Measurements from ENCODE around the gene SF3B2.

Gene SF3B2

GRCh38 chr11:66055021-66055420 lies 2.9 kb downstream of the SF3B2 start:
- Histone ChIP-seq H3K9ac (ENCODE audit: low read depth, low read length) (no peak overlapping the region), H3K4me2 (ENCODE audit: low read length) (no peak overlapping the region), H3K27me3 (ENCODE audit: control insufficient read depth, insufficient read depth, low read length) (no peaks in the 10 kb centered on the region), H3K9me3 (replicated peaks; ENCODE audit: low read length) (no peaks in the 10 kb centered on the region), H3K4me3 (ENCODE audit: low read length) (no peak overlapping the region), H3K4me1 (ENCODE audit: control insufficient read depth, insufficient read depth, low read length) (peaks cover 18% of the 10 kb centered on the region), H3K36me3 (ENCODE audit: insufficient read depth, low read length) (peaks cover 54% of the 10 kb centered on the region)

GRCh38 chr11:66056501-66056900 lies 4.3 kb downstream of the SF3B2 start:
- no peaks in the 10 kb centered on the region for H3K9me3 ChIP-seq (replicated peaks; ENCODE audit: low read length)
- no peak overlapping the region for H3K9ac ChIP-seq (ENCODE audit: low read depth, low read length)
- peaks cover 9% of the 10 kb centered on the region for H3K4me1 ChIP-seq (ENCODE audit: control insufficient read depth, insufficient read depth, low read length)
- H3K4me3 ChIP-seq (ENCODE audit: low read length), result no peak overlapping the region
- H3K27me3 ChIP-seq (ENCODE audit: control insufficient read depth, insufficient read depth, low read length), result no peaks in the 10 kb centered on the region
- H3K36me3 ChIP-seq (ENCODE audit: insufficient read depth, low read length), result peaks cover 68% of the 10 kb centered on the region
- H3K4me2 ChIP-seq (ENCODE audit: low read length), result no peak overlapping the region

GRCh38 chr11:66059966-66060680 lies 8.0 kb downstream of the SF3B2 start:
- Histone ChIP-seq H3K9ac (ENCODE audit: low read depth, low read length) (no peak overlapping the region), H3K36me3 (ENCODE audit: insufficient read depth, low read length) (peaks cover 95% of the 10 kb centered on the region)

GRCh38 chr11:66061268-66061667 lies 9.1 kb downstream of the SF3B2 start:
- Histone ChIP-seq H3K9me3 (replicated peaks; ENCODE audit: low read length) (no peaks in the 10 kb centered on the region), H3K4me3 (ENCODE audit: low read length) (no peak overlapping the region), H3K9ac (ENCODE audit: low read depth, low read length) (no peak overlapping the region), H3K4me2 (ENCODE audit: low read length) (no peak overlapping the region), H3K4me1 (ENCODE audit: control insufficient read depth, insufficient read depth, low read length) (no peaks in the 10 kb centered on the region), H3K36me3 (ENCODE audit: insufficient read depth, low read length) (peaks cover 94% of the 10 kb centered on the region), H3K27me3 (ENCODE audit: control insufficient read depth, insufficient read depth, low read length) (no peaks in the 10 kb centered on the region)

More at GRCh38 chr11:66059966-66060680, 8.0 kb downstream of the SF3B2 start:
- H3K9me3 ChIP-seq (replicated peaks; ENCODE audit: low read length), result no peaks in the 10 kb centered on the region
- H3K4me2 ChIP-seq (ENCODE audit: low read length), result no peak overlapping the region
- H3K27me3 ChIP-seq (ENCODE audit: control insufficient read depth, insufficient read depth, low read length), result no peaks in the 10 kb centered on the region
- H3K4me3 ChIP-seq (ENCODE audit: low read length), result no peak overlapping the region
- no peaks in the 10 kb centered on the region for H3K4me1 ChIP-seq (ENCODE audit: control insufficient read depth, insufficient read depth, low read length)

- H3K9me3 ChIP-seq (replicated peaks; ENCODE audit: low read length), result no peaks in the 10 kb centered on the region
- H3K27me3 ChIP-seq (ENCODE audit: control insufficient read depth, insufficient read depth, low read length), result no peaks in the 10 kb centered on the region
- no peak overlapping the region for H3K4me2 ChIP-seq (ENCODE audit: low read length)
- H3K4me1 ChIP-seq (ENCODE audit: control insufficient read depth, insufficient read depth, low read length), result no peaks in the 10 kb centered on the region
- no peak overlapping the region for H3K9ac ChIP-seq (ENCODE audit: low read depth, low read length)
- H3K4me3 ChIP-seq (ENCODE audit: low read length), result no peak overlapping the region
- H3K36me3 ChIP-seq (ENCODE audit: insufficient read depth, low read length), result peaks cover 94% of the 10 kb centered on the region
Measured at GRCh38 chr11:66062408-66062807, 10.2 kb downstream of the SF3B2 start.

- Histone ChIP-seq H3K36me3 (ENCODE audit: insufficient read depth, low read length) (peaks cover 95% of the 10 kb centered on the region), H3K4me1 (ENCODE audit: control insufficient read depth, insufficient read depth, low read length) (peaks cover 6% of the 10 kb centered on the region), H3K27me3 (ENCODE audit: control insufficient read depth, insufficient read depth, low read length) (no peaks in the 10 kb centered on the region), H3K4me3 (ENCODE audit: low read length) (no peak overlapping the region), H3K9me3 (replicated peaks; ENCODE audit: low read length) (no peaks in the 10 kb centered on the region), H3K9ac (ENCODE audit: low read depth, low read length) (no peak overlapping the region), H3K4me2 (ENCODE audit: low read length) (no peak overlapping the region)
Measured at GRCh38 chr11:66063900-66064299, 11.7 kb downstream of the SF3B2 start.

- H3K4me1 ChIP-seq (ENCODE audit: control insufficient read depth, insufficient read depth, low read length), result peaks cover 13% of the 10 kb centered on the region
- no peak overlapping the region for H3K4me2 ChIP-seq (ENCODE audit: low read length)
- no peaks in the 10 kb centered on the region for H3K27me3 ChIP-seq (ENCODE audit: control insufficient read depth, insufficient read depth, low read length)
- no peak overlapping the region for H3K9ac ChIP-seq (ENCODE audit: low read depth, low read length)
- peaks cover 93% of the 10 kb centered on the region for H3K36me3 ChIP-seq (ENCODE audit: insufficient read depth, low read length)
- no peaks in the 10 kb centered on the region for H3K9me3 ChIP-seq (replicated peaks; ENCODE audit: low read length)
- no peak overlapping the region for H3K4me3 ChIP-seq (ENCODE audit: low read length)
Measured at GRCh38 chr11:66064571-66064970, 12.4 kb downstream of the SF3B2 start.

- H3K36me3 ChIP-seq (ENCODE audit: insufficient read depth, low read length), result peaks cover 71% of the 10 kb centered on the region
- H3K9ac ChIP-seq (ENCODE audit: low read depth, low read length), result no peak overlapping the region
Measured at GRCh38 chr11:66066751-66067150, 14.6 kb downstream of the SF3B2 start.

GRCh38 chr11:66067640-66068039 lies 15.5 kb downstream of the SF3B2 start:
- Histone ChIP-seq H3K27me3 (ENCODE audit: control insufficient read depth, insufficient read depth, low read length) (no peaks in the 10 kb centered on the region), H3K9me3 (replicated peaks; ENCODE audit: low read length) (no peaks in the 10 kb centered on the region), H3K4me2 (ENCODE audit: low read length) (no peak overlapping the region), H3K4me3 (ENCODE audit: low read length) (no peak overlapping the region), H3K4me1 (ENCODE audit: control insufficient read depth, insufficient read depth, low read length) (peaks cover 25% of the 10 kb centered on the region), H3K36me3 (ENCODE audit: insufficient read depth, low read length) (peaks cover 68% of the 10 kb centered on the region), H3K9ac (ENCODE audit: low read depth, low read length) (no peak overlapping the region)

More at GRCh38 chr11:66066751-66067150, 14.6 kb downstream of the SF3B2 start:
- H3K4me2 ChIP-seq (ENCODE audit: low read length), result no peak overlapping the region
- no peak overlapping the region for H3K4me3 ChIP-seq (ENCODE audit: low read length)
- H3K9me3 ChIP-seq (replicated peaks; ENCODE audit: low read length), result no peaks in the 10 kb centered on the region
- peaks cover 16% of the 10 kb centered on the region for H3K4me1 ChIP-seq (ENCODE audit: control insufficient read depth, insufficient read depth, low read length)
- H3K27me3 ChIP-seq (ENCODE audit: control insufficient read depth, insufficient read depth, low read length), result no peaks in the 10 kb centered on the region

GRCh38 chr11:66068154-66068821 lies 16.1 kb downstream of the SF3B2 start:
- Histone ChIP-seq H3K36me3 (ENCODE audit: insufficient read depth, low read length) (peaks cover 65% of the 10 kb centered on the region), H3K9me3 (replicated peaks; ENCODE audit: low read length) (no peaks in the 10 kb centered on the region), H3K9ac (ENCODE audit: low read depth, low read length) (peak overlapping the region; percentile 87), H3K4me2 (ENCODE audit: low read length) (no peak overlapping the region), H3K4me1 (ENCODE audit: control insufficient read depth, insufficient read depth, low read length) (peaks cover 27% of the 10 kb centered on the region), H3K27me3 (ENCODE audit: control insufficient read depth, insufficient read depth, low read length) (no peaks in the 10 kb centered on the region), H3K4me3 (ENCODE audit: low read length) (no peak overlapping the region)

- peak overlapping the region; percentile 87 for H3K9ac ChIP-seq (ENCODE audit: low read depth, low read length)
- H3K9me3 ChIP-seq (replicated peaks; ENCODE audit: low read length), result no peaks in the 10 kb centered on the region
- H3K27me3 ChIP-seq (ENCODE audit: control insufficient read depth, insufficient read depth, low read length), result no peaks in the 10 kb centered on the region
- peaks cover 27% of the 10 kb centered on the region for H3K4me1 ChIP-seq (ENCODE audit: control insufficient read depth, insufficient read depth, low read length)
- H3K4me2 ChIP-seq (ENCODE audit: low read length), result peak overlapping the region; percentile 87
- peaks cover 60% of the 10 kb centered on the region for H3K36me3 ChIP-seq (ENCODE audit: insufficient read depth, low read length)
- H3K4me3 ChIP-seq (ENCODE audit: low read length), result peak overlapping the region; percentile 91
Measured at GRCh38 chr11:66068923-66069714, 17.0 kb downstream of the SF3B2 start.
